Right atrium auricular region (tissue), 2 donors: ENCODE results near the gene TXNRD1. TPM values are rescaled to one million over a fixed set of nuclear protein-coding genes. Genes with fewer than 3 reads are reported as not detected.
A peak's percentile ranks its signal among the peaks of the same experiment; 100 is the strongest.

Source experiments
- DNase-seq: peaks from one replicate; pipeline ENCODE4 v3.0.0-alpha.2; 2019; ENCODE audit warnings: low spot score
- H3K27ac ChIP-seq, 2 donors: fragments of 200-600 bp; sonication (generic); 1 replicate in 1 of 2; 2 replicates in 1 of 2; pipeline ENCODE4 v1.5.1; 2016 to 2019
- H3K27me3 ChIP-seq, 2 donors: fragments of 200-600 bp; sonication (generic); one replicate each; pipeline versions ENCODE4 v1.5.1 to v1.6.0; 2017 to 2019
- H3K36me3 ChIP-seq: fragments of 200-600 bp; sonication (generic); one replicate; pipeline ENCODE4 v1.5.1; 2016
- H3K4me1 ChIP-seq, 2 donors: fragments of 200-600 bp; sonication (generic); one replicate each; pipeline versions ENCODE4 v1.5.1 to v1.6.0; 2017 to 2019
- H3K4me3 ChIP-seq, 2 donors: fragments of 200-600 bp; sonication (generic); 1 replicate in 1 of 2; 2 replicates in 1 of 2; pipeline ENCODE4 v1.5.1; 2017 to 2019; ENCODE audit warnings: mild to moderate bottlenecking in 1 of 2, moderate library complexity in 1 of 2
- H3K9me3 ChIP-seq, 2 donors: fragments of 200-600 bp; sonication (generic); one replicate each; pipeline ENCODE4 v1.5.1; 2019
- CTCF ChIP-seq, 2 donors: fragments of 200-600 bp; sonication (generic); IDR thresholded peaks; one replicate each; pipeline ENCODE4 v1.5.1; 2019; ENCODE audit warnings: antibody characterized with exemption in 2 of 2
- total RNA-seq, 2 donors: library from RNA; depleted of rRNA; stranded (reverse); fragments of >200 nt; gene quantifications; one replicate each; pipeline ENCODE4 v1.1.0, GENCODE V29; 2016

Gene TXNRD1
- total RNA-seq, 2 donors from 2014 or later, result 191 to 286 TPM

- no peak for TF ChIP-seq CTCF (IDR thresholded peaks at IDR 0.05)
- H3K27ac ChIP-seq, result peak overlapping the region in 1 of 2 donors; percentile 44
- H3K4me3 ChIP-seq, result no peak overlapping the region
- H3K36me3 ChIP-seq, result no peaks in the 10 kb centered on the region
- no peaks in the 10 kb centered on the region for H3K4me1 ChIP-seq
- DNase-seq, result no peak
- no peaks in the 10 kb centered on the region for H3K27me3 ChIP-seq
- H3K9me3 ChIP-seq, result no peaks in the 10 kb centered on the region
These were observed 28.4 kb downstream of the TXNRD1 start for GRCh38 chr12:104243971-104244370.

DNA sequence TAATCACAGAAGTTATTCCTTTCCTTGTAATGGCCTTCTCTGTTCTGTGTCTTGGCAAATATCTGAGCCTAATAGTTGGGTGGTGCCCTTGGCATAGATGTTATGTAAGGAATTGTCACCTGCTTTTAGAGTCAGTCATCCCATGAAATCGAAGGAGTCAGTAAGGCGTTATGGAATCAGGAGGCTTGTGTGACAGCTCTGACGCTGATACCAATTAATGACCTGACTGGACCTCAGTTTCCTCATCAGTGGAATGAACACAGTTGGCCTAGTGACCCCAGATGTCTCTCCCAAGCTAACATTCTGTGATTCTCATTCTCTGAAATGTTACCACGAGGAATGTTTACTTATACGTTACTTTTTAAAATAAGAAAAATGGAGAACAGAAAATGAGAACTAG, 32.1 kb downstream of the TXNRD1 start:
- TF ChIP-seq CTCF (IDR thresholded peaks at IDR 0.05), result no peak
- Histone ChIP-seq H3K27ac (no peak overlapping the region), H3K4me1 (peaks cover 0 to 10% of the 10 kb centered on the region in 2 donors), H3K9me3 (no peaks in the 10 kb centered on the region), H3K4me3 (no peak overlapping the region), H3K27me3 (no peaks in the 10 kb centered on the region), H3K36me3 (no peaks in the 10 kb centered on the region)
- no peak for DNase-seq

- H3K9me3 ChIP-seq, result no peaks in the 10 kb centered on the region
- peaks cover 0 to 10% of the 10 kb centered on the region in 2 donors for H3K4me1 ChIP-seq
- H3K27me3 ChIP-seq, result no peaks in the 10 kb centered on the region
- H3K27ac ChIP-seq, result no peak overlapping the region
- no peak for TF ChIP-seq CTCF (IDR thresholded peaks at IDR 0.05)
- H3K36me3 ChIP-seq, result no peaks in the 10 kb centered on the region
- DNase-seq, result no peak
- H3K4me3 ChIP-seq, result no peak overlapping the region
These were observed 32.9 kb downstream of the TXNRD1 start for GRCh38 chr12:104248444-104248843.

GRCh38 chr12:104249017-104249416, 33.4 kb downstream of the TXNRD1 start:
- Histone ChIP-seq H3K4me3 (no peak overlapping the region), H3K4me1 (peaks cover 0 to 10% of the 10 kb centered on the region in 2 donors), H3K27ac (no peak overlapping the region), H3K9me3 (no peaks in the 10 kb centered on the region), H3K36me3 (no peaks in the 10 kb centered on the region), H3K27me3 (no peaks in the 10 kb centered on the region)
- DNase-seq, result no peak
- no peak for TF ChIP-seq CTCF (IDR thresholded peaks at IDR 0.05)

- peaks cover 0 to 10% of the 10 kb centered on the region in 2 donors for H3K4me1 ChIP-seq
- H3K36me3 ChIP-seq, result no peaks in the 10 kb centered on the region
- TF ChIP-seq CTCF (IDR thresholded peaks at IDR 0.05), result no peak
- H3K9me3 ChIP-seq, result no peaks in the 10 kb centered on the region
- no peak overlapping the region for H3K27ac ChIP-seq
- no peaks in the 10 kb centered on the region for H3K27me3 ChIP-seq
- no peak overlapping the region for H3K4me3 ChIP-seq
- DNase-seq, result no peak
These were observed 34.3 kb downstream of the TXNRD1 start for GRCh38 chr12:104249898-104250297.

DNA sequence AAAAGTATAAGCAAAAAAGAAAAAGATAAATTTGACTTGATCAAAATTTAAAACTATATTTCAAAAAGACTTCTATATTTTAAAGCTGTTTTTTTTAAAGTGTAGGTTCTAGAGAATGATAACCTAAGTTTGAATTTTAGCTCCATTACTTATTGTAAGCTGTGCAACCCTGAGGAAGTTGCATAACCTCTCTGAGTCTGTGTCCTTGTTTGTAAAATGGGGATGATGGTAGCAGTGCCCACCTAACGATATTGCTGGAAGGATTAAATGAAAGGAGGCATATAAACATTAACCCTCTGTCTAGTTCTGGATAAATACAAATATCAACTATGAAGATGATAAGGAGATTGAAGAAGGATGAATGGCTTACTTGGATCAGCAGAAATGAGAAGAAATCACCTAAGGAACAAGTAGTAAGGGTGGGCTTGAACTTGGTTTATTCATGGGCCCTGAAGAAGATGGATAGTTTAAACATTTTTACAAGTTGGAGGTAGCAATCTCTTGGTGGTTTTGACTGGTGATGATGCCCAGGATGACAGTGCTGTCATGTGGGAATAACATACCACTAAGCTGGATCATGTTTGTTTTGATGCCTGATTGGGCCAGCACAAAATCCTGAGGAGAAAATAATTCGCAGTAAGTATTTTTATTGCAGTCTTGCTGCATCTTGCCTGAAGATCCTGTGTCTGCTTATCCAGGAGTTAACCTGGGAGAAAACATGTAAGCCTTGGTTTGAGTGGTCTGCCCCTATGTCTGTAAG, 35.0 kb downstream of the TXNRD1 start:
- Histone ChIP-seq H3K36me3 (no peaks in the 10 kb centered on the region), H3K27ac (peak overlapping the region; percentile 11 to 52), H3K4me1 (peaks cover 0 to 10% of the 10 kb centered on the region in 2 donors), H3K4me3 (no peak overlapping the region), H3K9me3 (no peaks in the 10 kb centered on the region), H3K27me3 (no peaks in the 10 kb centered on the region)
- TF ChIP-seq CTCF (IDR thresholded peaks at IDR 0.05), result no peak
- DNase-seq, result peak; percentile 36
